ENCODE data around the gene SYNE1.

DNA sequence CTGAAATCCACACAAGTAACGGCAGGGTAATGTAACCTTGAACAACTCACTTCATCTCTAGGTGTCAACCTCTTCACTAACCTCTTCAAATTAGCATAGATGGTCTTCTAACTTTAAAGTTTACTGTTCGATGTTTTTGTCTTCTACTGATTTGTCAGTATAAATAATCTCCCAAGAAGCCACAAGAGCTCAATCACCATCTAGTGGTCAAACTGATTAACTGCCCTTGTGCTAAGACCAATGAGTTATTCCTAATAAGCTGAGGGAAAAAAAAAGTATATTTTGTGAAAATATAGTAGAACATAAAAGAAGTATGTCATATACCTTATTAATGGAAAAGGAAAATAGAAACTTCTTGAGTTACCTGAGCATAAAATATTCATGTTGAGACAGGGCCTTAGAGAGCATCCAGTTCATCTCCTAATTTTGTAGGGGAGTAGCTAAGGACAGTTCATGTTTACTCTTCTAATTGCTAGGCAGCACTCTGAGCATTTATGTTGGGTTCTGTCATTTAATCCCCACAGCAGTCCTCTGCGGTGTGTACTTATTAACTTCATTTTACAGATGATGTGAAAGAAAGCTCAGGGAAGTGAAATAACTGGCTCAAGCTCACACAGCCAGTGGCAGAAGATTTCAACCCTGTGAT, 512.6 kb downstream of the SYNE1 start:
- TF ChIP-seq ETV6 (CRISPR knock-in tag; IDR thresholded peaks at IDR 0.05) (no peak), ZNF138 (CRISPR knock-in tag; conservative IDR thresholded peaks at IDR 0.05) (no peak), MXD4 (CRISPR knock-in tag; IDR thresholded peaks at IDR 0.05; ENCODE audit: borderline replicate concordance) (no peak), NR2C2 (CRISPR knock-in tag; IDR thresholded peaks at IDR 0.05) (no peak), ZNF121 (CRISPR knock-in tag; IDR thresholded peaks at IDR 0.05) (no peak)
- TF ChIP-seq, protein P1, sequence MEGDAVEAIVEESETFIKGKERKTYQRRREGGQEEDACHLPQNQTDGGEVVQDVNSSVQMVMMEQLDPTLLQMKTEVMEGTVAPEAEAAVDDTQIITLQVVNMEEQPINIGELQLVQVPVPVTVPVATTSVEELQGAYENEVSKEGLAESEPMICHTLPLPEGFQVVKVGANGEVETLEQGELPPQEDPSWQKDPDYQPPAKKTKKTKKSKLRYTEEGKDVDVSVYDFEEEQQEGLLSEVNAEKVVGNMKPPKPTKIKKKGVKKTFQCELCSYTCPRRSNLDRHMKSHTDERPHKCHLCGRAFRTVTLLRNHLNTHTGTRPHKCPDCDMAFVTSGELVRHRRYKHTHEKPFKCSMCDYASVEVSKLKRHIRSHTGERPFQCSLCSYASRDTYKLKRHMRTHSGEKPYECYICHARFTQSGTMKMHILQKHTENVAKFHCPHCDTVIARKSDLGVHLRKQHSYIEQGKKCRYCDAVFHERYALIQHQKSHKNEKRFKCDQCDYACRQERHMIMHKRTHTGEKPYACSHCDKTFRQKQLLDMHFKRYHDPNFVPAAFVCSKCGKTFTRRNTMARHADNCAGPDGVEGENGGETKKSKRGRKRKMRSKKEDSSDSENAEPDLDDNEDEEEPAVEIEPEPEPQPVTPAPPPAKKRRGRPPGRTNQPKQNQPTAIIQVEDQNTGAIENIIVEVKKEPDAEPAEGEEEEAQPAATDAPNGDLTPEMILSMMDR (IDR thresholded peaks at IDR 0.05), result peak; percentile 33
- TF ChIP-seq, protein P2, sequence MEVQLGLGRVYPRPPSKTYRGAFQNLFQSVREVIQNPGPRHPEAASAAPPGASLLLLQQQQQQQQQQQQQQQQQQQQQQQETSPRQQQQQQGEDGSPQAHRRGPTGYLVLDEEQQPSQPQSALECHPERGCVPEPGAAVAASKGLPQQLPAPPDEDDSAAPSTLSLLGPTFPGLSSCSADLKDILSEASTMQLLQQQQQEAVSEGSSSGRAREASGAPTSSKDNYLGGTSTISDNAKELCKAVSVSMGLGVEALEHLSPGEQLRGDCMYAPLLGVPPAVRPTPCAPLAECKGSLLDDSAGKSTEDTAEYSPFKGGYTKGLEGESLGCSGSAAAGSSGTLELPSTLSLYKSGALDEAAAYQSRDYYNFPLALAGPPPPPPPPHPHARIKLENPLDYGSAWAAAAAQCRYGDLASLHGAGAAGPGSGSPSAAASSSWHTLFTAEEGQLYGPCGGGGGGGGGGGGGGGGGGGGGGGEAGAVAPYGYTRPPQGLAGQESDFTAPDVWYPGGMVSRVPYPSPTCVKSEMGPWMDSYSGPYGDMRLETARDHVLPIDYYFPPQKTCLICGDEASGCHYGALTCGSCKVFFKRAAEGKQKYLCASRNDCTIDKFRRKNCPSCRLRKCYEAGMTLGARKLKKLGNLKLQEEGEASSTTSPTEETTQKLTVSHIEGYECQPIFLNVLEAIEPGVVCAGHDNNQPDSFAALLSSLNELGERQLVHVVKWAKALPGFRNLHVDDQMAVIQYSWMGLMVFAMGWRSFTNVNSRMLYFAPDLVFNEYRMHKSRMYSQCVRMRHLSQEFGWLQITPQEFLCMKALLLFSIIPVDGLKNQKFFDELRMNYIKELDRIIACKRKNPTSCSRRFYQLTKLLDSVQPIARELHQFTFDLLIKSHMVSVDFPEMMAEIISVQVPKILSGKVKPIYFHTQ (CRISPR knock-in tag; IDR thresholded peaks at IDR 0.05), result no peak

Data from WTC11 (cell line).